Body of pancreas (tissue), 4 donors: ENCODE results near the gene PDE8B.

Source experiments
- POLR2A ChIP-seq, 3 donors: fragments of 450-650 bp; IDR thresholded peaks; one replicate each; pipeline ENCODE4 v1.6.1; 2016; ENCODE audit warnings: antibody characterized with exemption in 3 of 3, mild to moderate bottlenecking in 2 of 3
- TF ChIP-seq, protein P1 (sequence below), 7 experiments: fragments of 450-650 bp in 4 of 7; fragments of 200-600 bp in 3 of 7; sonication (generic) in 3 of 7; IDR thresholded peaks; one replicate each; pipeline ENCODE4 v1.5.1; 2016 to 2019; ENCODE audit warnings: antibody characterized with exemption in 7 of 7

DNA sequence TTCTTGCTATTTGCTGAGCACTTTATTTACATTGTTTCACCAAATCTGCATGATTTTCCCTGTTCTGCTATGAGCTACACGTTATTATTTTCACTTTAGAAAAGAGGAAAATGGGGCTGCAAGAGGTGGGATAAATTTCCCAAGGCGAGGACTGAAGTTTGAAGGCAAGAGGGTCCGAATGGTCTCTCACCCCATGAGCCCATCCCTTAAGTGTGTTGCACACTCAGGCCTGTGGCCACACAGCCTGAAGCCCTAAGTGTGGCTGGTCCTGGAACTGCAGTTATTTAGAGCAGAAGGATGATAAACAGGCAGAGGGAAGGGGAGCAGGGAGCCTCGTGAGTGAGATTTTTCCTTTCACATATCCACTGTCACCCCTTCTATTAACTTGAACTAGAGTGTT is 7.8 kb downstream of the PDE8B start:
- TF ChIP-seq, protein P1, sequence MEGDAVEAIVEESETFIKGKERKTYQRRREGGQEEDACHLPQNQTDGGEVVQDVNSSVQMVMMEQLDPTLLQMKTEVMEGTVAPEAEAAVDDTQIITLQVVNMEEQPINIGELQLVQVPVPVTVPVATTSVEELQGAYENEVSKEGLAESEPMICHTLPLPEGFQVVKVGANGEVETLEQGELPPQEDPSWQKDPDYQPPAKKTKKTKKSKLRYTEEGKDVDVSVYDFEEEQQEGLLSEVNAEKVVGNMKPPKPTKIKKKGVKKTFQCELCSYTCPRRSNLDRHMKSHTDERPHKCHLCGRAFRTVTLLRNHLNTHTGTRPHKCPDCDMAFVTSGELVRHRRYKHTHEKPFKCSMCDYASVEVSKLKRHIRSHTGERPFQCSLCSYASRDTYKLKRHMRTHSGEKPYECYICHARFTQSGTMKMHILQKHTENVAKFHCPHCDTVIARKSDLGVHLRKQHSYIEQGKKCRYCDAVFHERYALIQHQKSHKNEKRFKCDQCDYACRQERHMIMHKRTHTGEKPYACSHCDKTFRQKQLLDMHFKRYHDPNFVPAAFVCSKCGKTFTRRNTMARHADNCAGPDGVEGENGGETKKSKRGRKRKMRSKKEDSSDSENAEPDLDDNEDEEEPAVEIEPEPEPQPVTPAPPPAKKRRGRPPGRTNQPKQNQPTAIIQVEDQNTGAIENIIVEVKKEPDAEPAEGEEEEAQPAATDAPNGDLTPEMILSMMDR (IDR thresholded peaks at IDR 0.05): peak in 3 of 7 experiments; percentile 14 to 18 (median 17)
- no peak for TF ChIP-seq POLR2A (IDR thresholded peaks at IDR 0.05)
